Rectal smooth muscle tissue (tissue), 1 donor: ENCODE results near the gene NFKB1.
"Not testable (repeated sequence)": the region's sequence is repeated elsewhere in the genome, so short reads cannot be mapped to it uniquely, and the experiment has no call there.

Experiments
- H3K27ac ChIP-seq: one replicate; pipeline ENCODE4 v1.7.0; 2013; ENCODE audit warnings: low read depth, low read length, inconsistent platforms
- H3K27me3 ChIP-seq: one replicate; pipeline ENCODE4 v1.7.0; 2013; ENCODE audit warnings: low read length; ENCODE audit not compliant: control insufficient read depth, insufficient read depth
- H3K36me3 ChIP-seq: one replicate; pipeline ENCODE4 v1.7.0; 2013; ENCODE audit warnings: low read length; ENCODE audit not compliant: control insufficient read depth, insufficient read depth
- H3K4me1 ChIP-seq: one replicate; pipeline ENCODE4 v1.7.0; 2013; ENCODE audit warnings: low read length; ENCODE audit not compliant: control insufficient read depth, insufficient read depth
- H3K4me3 ChIP-seq: one replicate; pipeline ENCODE4 v1.7.0; 2013; ENCODE audit warnings: low read length
- H3K9ac ChIP-seq: one replicate; pipeline ENCODE4 v1.7.0; 2013; ENCODE audit warnings: low read length

Gene NFKB1

DNA sequence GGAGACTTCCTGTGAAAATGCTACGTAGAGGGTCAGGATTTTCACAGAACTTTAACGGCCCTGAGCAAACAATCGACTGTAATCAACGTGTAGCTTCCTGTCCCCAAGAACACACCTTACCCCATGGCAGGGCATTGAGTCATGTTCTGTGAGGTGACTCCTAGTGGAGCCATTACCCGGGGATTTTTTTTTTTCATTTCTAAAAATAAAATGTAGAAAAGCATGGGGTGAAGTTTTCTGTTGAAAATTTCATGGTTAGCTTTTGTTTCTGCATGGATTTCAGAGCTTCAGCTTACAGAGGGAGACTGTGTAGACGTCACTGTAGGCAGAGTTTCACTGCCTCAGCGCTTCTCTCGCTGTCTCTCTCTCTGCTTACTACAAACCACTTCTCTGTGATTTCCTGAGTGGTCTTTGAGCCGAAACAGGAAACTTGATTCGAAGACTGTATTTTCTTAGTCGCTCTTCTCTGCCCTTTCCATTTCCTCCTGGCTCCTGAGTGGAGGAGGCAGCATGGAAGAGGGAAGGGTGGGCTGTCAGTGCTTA lies 111.7 kb downstream of the NFKB1 start:
- Histone ChIP-seq H3K36me3 (peaks cover 39% of the 10 kb centered on the region), H3K27ac (no peak overlapping the region)

GRCh38 chr4:102614801-102615200 lies 113.6 kb downstream of the NFKB1 start:
- H3K4me3 ChIP-seq = no peak overlapping the region
- no peak overlapping the region for H3K27ac ChIP-seq
- no peaks in the 10 kb centered on the region for H3K27me3 ChIP-seq
- H3K36me3 ChIP-seq = peaks cover 34% of the 10 kb centered on the region
- H3K9ac ChIP-seq = no peak overlapping the region
- H3K4me1 ChIP-seq = no peaks in the 10 kb centered on the region

More for the DNA sequence above, 111.7 kb downstream of the NFKB1 start:
- Histone ChIP-seq H3K27me3 (no peaks in the 10 kb centered on the region), H3K9ac (no peak overlapping the region), H3K4me3 (no peak overlapping the region), H3K4me1 (no peaks in the 10 kb centered on the region)

- H3K27me3 ChIP-seq = no peaks in the 10 kb centered on the region
- H3K4me1 ChIP-seq = peaks cover 3% of the 10 kb centered on the region
- H3K4me3 ChIP-seq = no peak overlapping the region
- no peak overlapping the region for H3K27ac ChIP-seq
- no peak overlapping the region for H3K9ac ChIP-seq
- peaks cover 27% of the 10 kb centered on the region for H3K36me3 ChIP-seq
These were observed 115.5 kb downstream of the NFKB1 start for GRCh38 chr4:102616636-102617035.

DNA sequence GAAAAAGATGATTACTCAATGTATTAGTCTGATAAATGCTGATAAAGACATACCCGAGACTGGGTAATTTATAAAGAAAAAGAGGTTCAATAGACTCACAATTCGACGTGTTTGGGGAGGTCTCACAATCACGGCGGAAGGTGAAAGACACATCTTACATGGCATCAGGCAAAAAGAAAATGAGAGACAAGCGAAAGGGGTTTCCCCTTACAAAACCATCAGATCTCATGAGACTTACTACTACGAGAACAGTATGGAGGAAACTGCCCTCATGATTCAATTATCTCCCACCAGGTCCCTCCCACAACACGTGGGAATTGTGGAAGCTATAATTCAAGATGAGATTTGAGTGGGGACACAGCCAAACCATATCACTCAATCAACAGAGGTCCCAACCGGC lies 117.9 kb downstream of the NFKB1 start:
- H3K4me3 ChIP-seq, H3K9ac ChIP-seq, H3K27me3 ChIP-seq, H3K27ac ChIP-seq, H3K4me1 ChIP-seq: not testable (repeated sequence)
- H3K36me3 ChIP-seq = peaks cover 16% of the 10 kb centered on the region

GRCh38 chr4:102619776-102620631 lies 118.8 kb downstream of the NFKB1 start:
- not testable (repeated sequence) for H3K4me1 ChIP-seq, H3K27me3 ChIP-seq, H3K4me3 ChIP-seq, H3K9ac ChIP-seq, H3K36me3 ChIP-seq, H3K27ac ChIP-seq

- Histone ChIP-seq H3K4me3 (no peak overlapping the region), H3K27me3 (no peaks in the 10 kb centered on the region), H3K27ac (no peak overlapping the region), H3K36me3 (peaks cover 6% of the 10 kb centered on the region), H3K9ac (no peak overlapping the region), H3K4me1 (peaks cover 3% of the 10 kb centered on the region)
These were observed 119.7 kb downstream of the NFKB1 start for GRCh38 chr4:102620697-102621497.

GRCh38 chr4:102623622-102624021 lies 122.5 kb downstream of the NFKB1 start:
- Histone ChIP-seq H3K27ac (no peak overlapping the region), H3K27me3 (no peaks in the 10 kb centered on the region), H3K36me3 (no peaks in the 10 kb centered on the region), H3K4me1 (peaks cover 3% of the 10 kb centered on the region), H3K4me3 (no peak overlapping the region), H3K9ac (no peak overlapping the region)

DNA sequence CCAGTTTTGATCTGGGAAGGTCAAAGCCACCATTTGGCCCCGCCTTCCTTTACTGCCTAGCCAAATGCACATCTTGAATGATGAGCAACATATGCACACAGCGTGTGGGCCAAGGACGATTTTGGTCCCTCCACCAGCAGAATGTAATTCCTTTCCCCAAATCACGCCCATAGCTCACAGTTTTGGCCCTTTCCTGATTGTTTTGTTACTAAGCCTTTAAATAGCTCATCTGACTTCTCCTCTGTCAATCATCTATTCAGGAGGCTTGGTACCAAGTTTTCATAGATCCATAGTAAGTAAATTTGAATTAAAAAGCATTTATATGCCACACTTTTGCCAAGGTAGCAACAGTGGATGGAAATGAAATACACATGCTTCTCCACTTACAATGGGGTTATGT lies 123.3 kb downstream of the NFKB1 start:
- no peak overlapping the region for H3K4me3 ChIP-seq
- no peak overlapping the region for H3K9ac ChIP-seq
- H3K27ac ChIP-seq = no peak overlapping the region
- no peaks in the 10 kb centered on the region for H3K27me3 ChIP-seq
- no peaks in the 10 kb centered on the region for H3K36me3 ChIP-seq
- H3K4me1 ChIP-seq = peaks cover 3% of the 10 kb centered on the region

GRCh38 chr4:102625232-102625930 lies 124.2 kb downstream of the NFKB1 start:
- Histone ChIP-seq H3K4me1 (peaks cover 3% of the 10 kb centered on the region), H3K27me3 (no peaks in the 10 kb centered on the region), H3K36me3 (no peaks in the 10 kb centered on the region), H3K4me3 (no peak overlapping the region), H3K27ac (no peak overlapping the region), H3K9ac (no peak overlapping the region)

DNA sequence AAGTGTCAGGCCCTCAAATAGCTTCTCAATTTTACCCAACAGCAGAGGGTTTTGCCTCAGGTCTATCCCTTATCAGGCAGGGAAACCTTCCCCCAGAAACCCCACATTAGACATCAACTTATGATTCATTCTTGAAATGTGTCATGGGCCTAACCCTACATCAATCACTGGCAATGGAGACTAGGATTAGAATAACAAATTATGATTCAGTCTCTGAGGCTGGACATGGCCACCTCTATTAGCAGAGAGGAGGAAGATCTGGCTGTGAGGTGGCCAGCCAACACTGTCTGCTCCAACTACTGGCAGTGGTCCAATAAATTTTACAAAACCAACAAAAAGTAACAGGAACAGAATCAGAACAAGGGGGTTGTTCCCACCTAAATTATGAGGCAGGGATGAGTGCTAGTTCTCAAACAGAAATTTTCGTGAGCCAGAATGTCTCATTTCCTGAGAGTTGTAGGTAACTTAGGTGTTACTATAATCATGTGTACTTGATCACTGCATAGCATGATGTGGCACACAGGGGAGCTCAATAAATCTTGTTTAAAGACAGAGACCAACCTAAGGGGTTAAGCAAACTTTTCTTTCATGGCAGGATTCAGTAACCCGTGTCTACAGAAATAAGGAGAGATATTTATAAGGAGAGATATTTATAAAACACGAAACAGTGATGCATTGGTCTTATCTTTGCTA lies 126.8 kb downstream of the NFKB1 start:
- Histone ChIP-seq H3K27ac (no peak overlapping the region), H3K9ac (no peak overlapping the region), H3K4me3 (no peak overlapping the region), H3K4me1 (no peaks in the 10 kb centered on the region), H3K27me3 (no peaks in the 10 kb centered on the region), H3K36me3 (peaks cover 4% of the 10 kb centered on the region)

GRCh38 chr4:102629673-102630072 lies 128.5 kb downstream of the NFKB1 start:
- no peak overlapping the region for H3K4me3 ChIP-seq
- no peak overlapping the region for H3K27ac ChIP-seq

GRCh38 chr4:102631616-102632015 lies 130.5 kb downstream of the NFKB1 start:
- H3K4me3 ChIP-seq = no peak overlapping the region
- H3K27me3 ChIP-seq = no peaks in the 10 kb centered on the region
- no peak overlapping the region for H3K27ac ChIP-seq
- H3K9ac ChIP-seq = no peak overlapping the region
- H3K4me1 ChIP-seq = no peaks in the 10 kb centered on the region
- peaks cover 4% of the 10 kb centered on the region for H3K36me3 ChIP-seq

More at GRCh38 chr4:102629673-102630072, 128.5 kb downstream of the NFKB1 start:
- Histone ChIP-seq H3K4me1 (no peaks in the 10 kb centered on the region), H3K9ac (no peak overlapping the region), H3K27me3 (no peaks in the 10 kb centered on the region), H3K36me3 (peaks cover 4% of the 10 kb centered on the region)
